H9 (cell line): ENCODE data around the gene JARID2. TPM values are rescaled to one million over a fixed set of nuclear protein-coding genes. Genes with fewer than 3 reads are reported as not detected.
A peak's percentile ranks its signal among the peaks of the same experiment; 100 is the strongest.

Experiments used
- DNase-seq: peaks from one replicate; pipeline ENCODE4 v3.0.0-alpha.2; 2017
- H2AFZ ChIP-seq: one replicate; pipeline ENCODE4 v1.6.1; 2013; ENCODE audit warnings: mild to moderate bottlenecking, low read length, control low read depth, moderate library complexity
- H2AK5ac ChIP-seq: 2 replicates; pipeline ENCODE4 v1.6.1; 2013; ENCODE audit warnings: low read length, control low read depth, mixed read lengths; ENCODE audit not compliant: insufficient read length
- H2BK120ac ChIP-seq: one replicate; pipeline ENCODE4 v1.6.1; 2013; ENCODE audit warnings: low read depth, mild to moderate bottlenecking, low read length, control low read depth, inconsistent platforms; ENCODE audit not compliant: poor library complexity, severe bottlenecking
- H2BK12ac ChIP-seq: 2 replicates; pipeline ENCODE4 v1.6.1; 2013; ENCODE audit warnings: low read length, control low read depth, mixed read lengths, low read depth; ENCODE audit not compliant: insufficient read length
- H2BK15ac ChIP-seq: 2 replicates; pipeline ENCODE4 v1.6.1; 2013; ENCODE audit warnings: low read depth, low read length, control low read depth
- H2BK20ac ChIP-seq: one replicate; pipeline ENCODE4 v1.6.1; 2013; ENCODE audit warnings: low read depth, mild to moderate bottlenecking, low read length, control low read depth, inconsistent platforms; ENCODE audit not compliant: poor library complexity, severe bottlenecking
- H2BK5ac ChIP-seq: 2 replicates; pipeline ENCODE4 v1.6.1; 2013; ENCODE audit warnings: low read length, control low read depth, mixed read lengths; ENCODE audit not compliant: insufficient read length
- H3K14ac ChIP-seq: 2 replicates; pipeline ENCODE4 v1.6.1; 2013; ENCODE audit warnings: low read length, control low read depth; ENCODE audit not compliant: insufficient read depth
- H3K18ac ChIP-seq: 2 replicates; pipeline ENCODE4 v1.6.1; 2013; ENCODE audit warnings: low read depth, mild to moderate bottlenecking, mixed read lengths, low read length, control low read depth; ENCODE audit not compliant: insufficient read length
- H3K23ac ChIP-seq: 2 replicates; pipeline ENCODE4 v1.6.1; 2013; ENCODE audit warnings: low read length, control low read depth, mixed read lengths, low read depth; ENCODE audit not compliant: insufficient read length
- H3K23me2 ChIP-seq: 2 replicates; pipeline ENCODE4 v1.6.1; 2013; ENCODE audit warnings: low read depth, mild to moderate bottlenecking, mixed read lengths, low read length, control low read depth; ENCODE audit not compliant: insufficient read length, poor library complexity, severe bottlenecking
- H3K27ac ChIP-seq: 2 replicates; pipeline ENCODE4 v1.5.1; 2013; ENCODE audit warnings: low read length, control low read depth, mixed read lengths, low read depth; ENCODE audit not compliant: insufficient read length
- H3K27me3 ChIP-seq: 2 replicates; pipeline ENCODE4 v1.6.1; 2013; ENCODE audit warnings: low read length, control low read depth, inconsistent platforms; ENCODE audit not compliant: insufficient read depth
- H3K4ac ChIP-seq: 2 replicates; pipeline ENCODE4 v1.6.1; 2013; ENCODE audit warnings: low read depth, mild to moderate bottlenecking, control low read depth, inconsistent platforms, low read length, moderate library complexity
- H3K4me1 ChIP-seq: 2 replicates; pipeline ENCODE4 v1.6.1; 2013; ENCODE audit warnings: low read length, control low read depth, inconsistent platforms; ENCODE audit not compliant: insufficient read depth
- H3K4me2 ChIP-seq: 2 replicates; pipeline ENCODE4 v1.6.1; 2013; ENCODE audit warnings: low read length, control low read depth, mixed read lengths; ENCODE audit not compliant: insufficient read length, insufficient read depth
- H3K56ac ChIP-seq: 2 replicates; pipeline ENCODE4 v1.6.1; 2013; ENCODE audit warnings: low read depth, mild to moderate bottlenecking, mixed read lengths, low read length, control low read depth; ENCODE audit not compliant: insufficient read length
- H3K79me1 ChIP-seq: 2 replicates; pipeline ENCODE4 v1.6.1; 2013; ENCODE audit warnings: low read depth, mild to moderate bottlenecking, moderate library complexity, low read length, control low read depth, inconsistent platforms; ENCODE audit not compliant: insufficient read depth, poor library complexity, severe bottlenecking
- H3K79me2 ChIP-seq: 2 replicates; pipeline ENCODE4 v1.6.1; 2013; ENCODE audit warnings: low read length, control low read depth, inconsistent platforms; ENCODE audit not compliant: insufficient read depth
- H3K9ac ChIP-seq: 2 replicates; pipeline ENCODE4 v1.6.1; 2013; ENCODE audit warnings: low read length, control low read depth, mixed read lengths; ENCODE audit not compliant: insufficient read length; ENCODE audit errors: extremely low read depth
- H3K9me3 ChIP-seq: one replicate; pipeline ENCODE4 v1.6.1; 2013; ENCODE audit warnings: low read depth, low read length, inconsistent platforms; ENCODE audit not compliant: control insufficient read depth
- H3T11ph ChIP-seq: one replicate; pipeline ENCODE4 v1.6.1; 2013; ENCODE audit warnings: mild to moderate bottlenecking, low read length, control low read depth, inconsistent platforms
- H4K20me1 ChIP-seq: one replicate; pipeline ENCODE4 v1.6.1; 2013; ENCODE audit not compliant: control insufficient read depth, insufficient read length, insufficient read depth
- H4K5ac ChIP-seq: 2 replicates; pipeline ENCODE4 v1.6.1; 2013; ENCODE audit warnings: low read depth, mild to moderate bottlenecking, mixed read lengths, low read length, control low read depth; ENCODE audit not compliant: insufficient read length
- H4K8ac ChIP-seq: replicated peaks from 2 replicates; pipeline ENCODE4 v1.6.1; 2013; ENCODE audit warnings: low read length, control low read depth, mixed read lengths, low read depth; ENCODE audit not compliant: insufficient read length
- H4K91ac ChIP-seq: 2 replicates; pipeline ENCODE4 v1.6.1; 2013; ENCODE audit warnings: low read depth, mild to moderate bottlenecking, moderate library complexity, mixed read lengths, low read length, control low read depth; ENCODE audit not compliant: insufficient read length
- H3K27ac Mint-ChIP-seq, 3 experiments: 2 replicates in 2 of 3; 3 replicates in 1 of 3; pipeline ENCODE4 v1.8.0; 2020 to 2021; ENCODE audit warnings: mixed read lengths in 3 of 3, mild to moderate bottlenecking in 1 of 3, moderate library complexity in 1 of 3
- H3K27me3 Mint-ChIP-seq: 2 replicates; pipeline ENCODE4 v1.8.0; 2021; ENCODE audit warnings: low read depth, mild to moderate bottlenecking, moderate library complexity, mixed read lengths
- H3K36me3 Mint-ChIP-seq, 3 experiments: 2 replicates in 2 of 3; 3 replicates in 1 of 3; pipeline ENCODE4 v1.8.0; 2020 to 2021; ENCODE audit warnings: low read depth in 3 of 3, mixed read lengths in 3 of 3; ENCODE audit not compliant: insufficient read depth in 1 of 3
- H3K4me1 Mint-ChIP-seq, 2 experiments: 2 replicates each; pipeline ENCODE4 v1.8.0; 2020; ENCODE audit warnings: mixed read lengths in 2 of 2
- H3K4me3 Mint-ChIP-seq, 2 experiments: 2 replicates in 1 of 2; 3 replicates in 1 of 2; pipeline ENCODE4 v1.8.0; 2020 to 2021; ENCODE audit warnings: mild to moderate bottlenecking in 2 of 2, mixed read lengths in 2 of 2, moderate library complexity in 1 of 2
- H3K9me3 Mint-ChIP-seq, 2 experiments: 2 replicates in 1 of 2; 3 replicates in 1 of 2; pipeline ENCODE4 v1.8.0; 2020; ENCODE audit warnings: mild to moderate bottlenecking in 2 of 2, mixed read lengths in 2 of 2, moderate library complexity in 1 of 2
- CTCF ChIP-seq: fragments of 200-600 bp; sonication (generic); conservative IDR thresholded peaks from 3 replicates; pipeline ENCODE4 v1.8.0; 2021; ENCODE audit warnings: antibody characterized with exemption, mild to moderate bottlenecking
- WGBS: extraction: QIAGEN DNeasy Blood & Tissue Kit; methylation state at CpG from one replicate; pipeline ENCODE4 v1.1.7; 2013; ENCODE audit warnings: missing lambda C conversion rate, low lambda C conversion rate, mixed read lengths; ENCODE audit not compliant: insufficient read length; ENCODE audit errors: extremely low coverage; 5-methylcytosine and 5-hydroxymethylcytosine counted together
- total RNA-seq: library from RNA; stranded (reverse); gene quantifications from 2 replicates; pipeline ENCODE4 v1.2.1, GENCODE V29; 2021

JARID2 gene
- total RNA-seq, 1 experiment from 2014 or later, result 174 TPM

GRCh38 chr6:15269619-15270018, 23.8 kb downstream of the JARID2 start:
- H3K27ac Mint-ChIP-seq, result peak overlapping the region in 2 of 3 experiments; percentile 55 to 70; a peak in 3 of 7 replicates

More at GRCh38 chr6:15269619-15270018, 23.8 kb downstream of the JARID2 start:
- H2BK15ac ChIP-seq, result no peak overlapping the region
- no peak overlapping the region for H3K23ac ChIP-seq
- peak overlapping the region; percentile 83 for H3K4me2 ChIP-seq
- H3K9ac ChIP-seq, result no peak overlapping the region
- H4K8ac ChIP-seq, result no peak overlapping the region
- no peak overlapping the region for H2BK5ac ChIP-seq
- Mint-ChIP-seq H3K36me3 (peaks cover 23 to 42% (median 37%) of the 10 kb centered on the region in 3 experiments), H3K4me1 (peaks cover 85 to 88% of the 10 kb centered on the region in 2 experiments), H3K9me3 (no peaks in the 10 kb centered on the region), H3K4me3 (peak overlapping the region in 1 of 2 experiments; percentile 74; a peak in 2 of 5 replicates), H3K27me3 (no peaks in the 10 kb centered on the region)
- TF ChIP-seq CTCF, result no peak
- no peak overlapping the region for H3K14ac ChIP-seq
- no peak overlapping the region for H2AFZ ChIP-seq
- H4K91ac ChIP-seq, result no peak overlapping the region
- no peak overlapping the region for H2BK120ac ChIP-seq
- no peak overlapping the region for H2BK12ac ChIP-seq
- H2AK5ac ChIP-seq, result no peak overlapping the region
- no peaks in the 10 kb centered on the region for H3K9me3 ChIP-seq
- no peak overlapping the region for H3K4ac ChIP-seq
- H3K79me1 ChIP-seq, result no peaks in the 10 kb centered on the region
- H3K27ac ChIP-seq, result no peak overlapping the region
- peaks cover 96% of the 10 kb centered on the region for H3K79me2 ChIP-seq
- H4K20me1 ChIP-seq, result no peaks in the 10 kb centered on the region
- H3K56ac ChIP-seq, result no peak overlapping the region
- DNase-seq, result no peak
- no peak overlapping the region for H2BK20ac ChIP-seq
- peaks cover 3% of the 10 kb centered on the region for H3K23me2 ChIP-seq
- H4K5ac ChIP-seq, result no peak overlapping the region
- H3K4me1 ChIP-seq, result peaks cover 36% of the 10 kb centered on the region
- H3T11ph ChIP-seq, result no peak overlapping the region
- WGBS, result no CpG with 5 or more reads among the region's 1 CpG
- H3K27me3 ChIP-seq, result no peaks in the 10 kb centered on the region
- H3K18ac ChIP-seq, result no peak overlapping the region
